NCI-H526 treated with DMSO at 0.1 percent for 48 hours (cell line): ENCODE data around the gene TMEM80.
"Not testable (repeated sequence)": the region's sequence is repeated elsewhere in the genome, so short reads cannot be mapped to it uniquely, and the experiment has no call there.

Experiments
- DNase-seq: peaks from one replicate; lab custom pipeline; 2025; lab: John Stamatoyannopoulos, UW

Gene TMEM80

GRCh38 chr11:721247-721740 is 25.7 kb downstream of the TMEM80 start:
- DNase-seq, result no peak

DNA sequence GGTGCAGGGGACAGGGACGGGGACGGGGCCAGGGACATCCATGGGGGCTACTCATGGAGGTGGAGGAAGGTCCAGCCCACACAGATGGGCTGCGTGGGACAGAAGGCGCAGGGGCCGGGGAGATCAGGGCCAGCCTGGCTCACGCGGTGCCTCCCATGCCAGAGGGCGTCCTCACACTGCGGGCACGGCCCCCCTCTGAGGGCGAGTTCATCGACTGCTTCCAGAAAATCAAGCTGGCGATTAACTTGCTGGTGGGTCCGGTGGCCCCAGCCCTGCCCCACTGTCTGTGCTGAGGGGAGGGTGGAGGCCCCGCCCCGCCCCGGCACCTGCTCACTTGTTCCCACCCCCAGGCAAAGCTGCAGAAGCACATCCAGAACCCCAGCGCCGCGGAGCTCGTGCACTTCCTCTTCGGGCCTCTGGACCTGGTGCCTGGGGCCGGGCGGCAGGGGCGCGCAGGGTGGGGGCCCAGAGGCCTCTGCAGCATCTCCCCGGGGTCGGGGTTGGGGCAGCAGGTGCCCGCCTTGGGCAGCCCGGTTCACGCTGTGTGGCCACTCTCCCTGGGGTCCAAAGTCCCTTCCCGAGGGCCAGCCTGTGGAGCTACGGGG is 26.2 kb downstream of the TMEM80 start:
- DNase-seq, result peak; percentile 64

- no peak for DNase-seq
Measured at GRCh38 chr11:722346-722811, 26.8 kb downstream of the TMEM80 start.

GRCh38 chr11:723120-723883 is 27.7 kb downstream of the TMEM80 start:
- peak; percentile 47 for DNase-seq

DNA sequence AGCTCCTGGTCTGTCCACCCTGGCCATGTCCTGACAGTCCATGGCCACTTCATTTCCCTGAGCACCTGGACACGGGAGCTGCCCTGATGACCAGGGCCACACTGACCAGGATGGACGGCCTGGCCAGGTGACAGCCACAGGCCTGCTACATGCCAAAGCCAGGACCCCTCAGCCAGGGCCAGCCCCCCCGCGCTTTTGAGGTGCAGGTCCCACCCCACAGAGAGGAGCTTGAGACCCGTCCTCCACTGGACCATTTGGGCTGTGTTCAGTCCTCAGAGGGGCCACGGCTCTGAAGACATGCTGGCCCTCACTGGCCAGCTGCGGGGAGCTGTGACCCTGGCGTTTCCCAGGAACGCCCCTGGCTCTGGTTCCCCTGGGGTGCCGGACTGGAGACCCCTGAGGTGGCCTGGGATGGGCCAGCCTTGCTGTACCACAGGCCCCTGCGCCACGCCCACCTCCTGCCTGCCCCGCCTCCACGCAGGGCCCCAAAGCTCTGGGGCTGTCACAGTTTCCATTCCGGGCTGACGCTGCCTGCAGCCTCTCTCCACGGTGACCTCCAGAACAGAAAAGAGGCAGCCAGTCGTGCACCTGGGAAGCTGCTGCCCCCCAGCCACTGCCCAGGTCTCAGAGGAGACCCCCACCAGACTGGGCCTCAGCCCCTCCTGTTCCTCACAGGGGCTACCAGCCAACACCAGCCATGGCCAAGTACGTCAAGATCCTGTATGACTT is 28.6 kb downstream of the TMEM80 start:
- DNase-seq, result no peak

GRCh38 chr11:724778-725386 is 29.3 kb downstream of the TMEM80 start:
- DNase-seq, result no peak

- no peak for DNase-seq
Measured at GRCh38 chr11:725624-726202, 30.1 kb downstream of the TMEM80 start.

DNA sequence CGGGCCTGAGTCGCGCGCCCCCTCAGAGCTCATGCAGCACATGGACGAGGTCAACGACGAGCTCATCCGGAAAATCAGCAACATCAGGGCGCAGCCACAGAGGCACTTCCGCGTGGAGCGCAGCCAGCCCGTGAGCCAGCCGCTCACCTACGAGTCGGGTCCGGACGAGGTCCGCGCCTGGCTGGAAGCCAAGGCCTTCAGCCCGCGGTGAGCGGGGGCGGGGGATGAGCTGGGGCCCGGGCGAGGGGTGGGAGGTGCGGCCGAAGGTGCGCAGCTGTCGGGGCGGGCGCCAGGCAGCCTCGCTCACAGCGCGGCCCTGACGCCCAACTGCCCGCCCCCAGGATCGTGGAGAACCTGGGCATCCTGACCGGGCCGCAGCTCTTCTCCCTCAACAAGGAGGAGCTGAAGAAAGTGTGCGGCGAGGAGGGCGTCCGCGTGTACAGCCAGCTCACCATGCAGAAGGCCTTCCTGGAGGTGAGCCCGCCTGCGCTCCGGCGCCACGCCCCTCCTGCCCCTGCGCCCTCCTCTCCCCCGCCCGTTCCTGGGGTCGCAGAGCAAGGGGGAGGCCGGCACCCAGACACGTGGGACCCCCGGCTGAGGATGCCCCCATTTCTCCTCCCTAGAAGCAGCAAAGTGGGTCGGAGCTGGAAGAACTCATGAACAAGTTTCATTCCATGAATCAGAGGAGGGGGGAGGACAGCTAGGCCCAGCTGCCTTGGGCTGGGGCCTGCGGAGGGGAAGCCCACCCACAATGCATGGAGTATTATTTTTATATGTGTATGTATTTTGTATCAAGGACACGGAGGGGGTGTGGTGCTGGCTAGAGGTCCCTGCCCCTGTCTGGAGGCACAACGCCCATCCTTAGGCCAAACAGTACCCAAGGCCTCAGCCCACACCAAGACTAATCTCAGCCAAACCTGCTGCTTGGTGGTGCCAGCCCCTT is 30.9 kb downstream of the TMEM80 start:
- DNase-seq, result peak; percentile 66

DNA sequence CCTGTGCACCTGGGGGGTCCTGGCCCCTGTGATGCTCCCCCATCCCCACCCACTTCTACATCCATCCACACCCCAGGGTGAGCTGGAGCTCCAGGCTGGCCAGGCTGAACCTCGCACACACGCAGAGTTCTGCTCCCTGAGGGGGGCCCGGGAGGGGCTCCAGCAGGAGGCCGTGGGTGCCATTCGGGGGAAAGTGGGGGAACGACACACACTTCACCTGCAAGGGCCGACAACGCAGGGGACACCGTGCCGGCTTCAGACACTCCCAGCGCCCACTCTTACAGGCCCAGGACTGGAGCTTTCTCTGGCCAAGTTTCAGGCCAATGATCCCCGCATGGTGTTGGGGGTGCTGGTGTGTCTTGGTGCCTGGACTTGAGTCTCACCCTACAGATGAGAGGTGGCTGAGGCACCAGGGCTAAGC is 31.7 kb downstream of the TMEM80 start:
- no peak for DNase-seq

- DNase-seq, result peak; percentile 50
Measured at GRCh38 chr11:727859-728748, 32.5 kb downstream of the TMEM80 start.

DNA sequence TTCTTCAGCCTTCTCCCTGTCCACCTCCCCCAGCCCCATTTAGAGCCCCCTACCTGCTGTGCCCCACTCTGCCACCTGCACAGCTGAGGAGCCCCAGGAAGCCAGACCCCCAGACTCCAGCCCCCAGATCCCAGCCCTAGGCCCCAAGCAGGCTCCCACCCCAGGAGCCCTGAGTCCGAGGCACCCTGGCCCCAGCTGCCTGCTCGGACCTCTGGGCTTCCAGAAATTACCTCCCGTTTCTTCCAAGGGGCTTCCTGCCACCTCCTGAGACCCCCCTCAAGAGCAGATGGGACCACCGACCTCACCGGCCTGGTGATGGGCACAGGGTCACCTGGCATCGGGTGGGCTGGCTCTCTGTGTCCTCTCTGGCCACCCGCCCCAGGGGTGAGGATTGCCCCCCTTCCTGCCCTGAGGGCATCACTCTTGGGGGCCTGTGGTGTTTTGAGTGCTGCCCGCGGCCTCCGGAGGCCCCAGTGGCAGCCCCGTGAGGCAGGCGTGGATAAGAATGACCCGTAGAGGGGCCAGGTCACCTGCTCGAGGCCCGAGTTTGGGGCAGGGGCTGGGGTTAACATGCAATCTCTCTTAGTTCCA is 33.4 kb downstream of the TMEM80 start:
- no peak for DNase-seq

DNA sequence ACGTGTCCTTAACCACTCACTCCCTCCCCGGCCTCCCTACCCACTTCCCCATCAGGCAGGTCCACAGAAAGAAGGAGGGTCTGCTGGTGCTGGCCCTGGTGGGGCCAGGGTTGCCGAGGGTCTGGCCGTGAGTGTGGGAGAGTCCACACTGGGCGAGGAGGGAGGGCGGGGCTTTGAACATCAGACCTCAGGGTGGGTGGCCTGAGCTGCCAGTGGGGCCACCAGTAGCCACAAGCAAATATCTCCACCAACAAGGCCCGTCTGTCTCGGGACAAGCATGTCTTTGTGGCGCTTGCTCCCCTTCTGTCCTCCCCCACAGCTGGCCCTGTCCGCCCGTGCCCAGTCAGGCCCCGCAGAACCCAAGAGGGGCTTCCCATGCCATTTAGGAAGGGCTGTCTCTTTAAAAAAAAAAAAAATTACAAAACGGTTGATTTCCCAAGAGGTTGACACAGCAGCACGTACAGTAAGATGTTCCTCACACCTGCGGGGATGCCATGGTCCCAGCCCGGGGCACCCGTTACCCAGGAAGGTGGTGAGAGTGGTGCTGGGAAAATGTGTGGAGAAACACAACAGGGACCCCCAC is 34.0 kb downstream of the TMEM80 start:
- DNase-seq, result no peak

DNA sequence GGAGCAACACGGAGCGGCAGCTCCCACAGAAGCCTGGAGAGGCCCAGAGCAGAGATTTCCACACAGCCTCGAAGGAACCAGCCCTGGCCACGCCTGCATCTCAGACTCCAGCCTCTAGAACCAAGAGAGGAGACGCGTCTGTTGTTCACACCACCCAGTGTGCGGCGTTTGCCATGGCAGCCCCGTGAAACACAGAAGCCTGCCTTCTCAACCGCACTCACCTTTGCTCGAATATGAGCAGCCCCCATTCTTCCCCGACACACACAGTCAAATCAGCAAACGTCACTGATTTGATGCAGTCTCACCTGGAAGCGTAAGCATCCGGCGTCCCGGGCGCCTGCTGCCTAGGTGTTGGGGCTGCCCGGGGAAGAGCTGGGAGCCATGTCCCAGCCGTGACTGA is 37.5 kb downstream of the TMEM80 start:
- no peak for DNase-seq

DNA sequence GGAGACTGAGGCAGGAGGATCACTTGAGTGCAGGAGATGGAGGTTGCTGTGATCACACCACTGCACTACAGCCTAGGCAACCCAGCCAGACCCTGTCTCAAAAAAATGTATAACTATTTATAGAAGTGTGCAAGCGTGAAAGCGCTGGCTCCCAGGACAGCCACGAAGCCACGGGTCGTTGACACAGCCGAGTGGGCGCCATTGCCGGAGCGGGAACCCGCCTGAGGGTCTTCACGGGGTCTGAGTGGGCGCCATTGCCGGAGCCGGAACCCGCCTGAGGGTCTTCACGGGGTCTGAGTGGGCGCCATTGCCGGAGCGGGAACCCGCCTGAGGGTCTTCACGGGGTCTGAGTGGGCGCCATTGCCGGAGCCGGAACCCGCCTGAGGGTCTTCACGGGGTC is 38.9 kb downstream of the TMEM80 start:
- DNase-seq, result not testable (repeated sequence)

GRCh38 chr11:737366-737765 is 41.8 kb downstream of the TMEM80 start:
- DNase-seq, result no peak

GRCh38 chr11:737899-738298 is 42.3 kb downstream of the TMEM80 start:
- not testable (repeated sequence) for DNase-seq

DNA sequence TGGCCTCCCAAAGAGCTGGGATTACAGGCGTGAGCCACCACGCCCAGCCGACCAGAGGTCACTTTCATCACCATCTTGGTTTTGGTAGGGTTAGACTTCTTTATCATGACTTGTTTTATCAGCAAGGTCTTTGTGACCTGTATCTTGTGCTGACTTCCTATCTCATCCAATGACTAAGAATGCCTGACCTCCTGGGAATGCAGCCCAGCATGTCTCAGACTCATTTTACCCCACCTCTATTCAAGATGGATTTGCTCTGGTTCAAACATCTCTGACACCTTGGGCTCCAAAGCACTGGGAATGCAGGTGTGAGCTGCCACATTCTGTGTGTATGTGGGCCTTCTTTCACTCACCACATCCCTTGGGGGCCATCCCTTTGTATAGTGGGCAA is 46.5 kb downstream of the TMEM80 start:
- DNase-seq, result no peak

DNA sequence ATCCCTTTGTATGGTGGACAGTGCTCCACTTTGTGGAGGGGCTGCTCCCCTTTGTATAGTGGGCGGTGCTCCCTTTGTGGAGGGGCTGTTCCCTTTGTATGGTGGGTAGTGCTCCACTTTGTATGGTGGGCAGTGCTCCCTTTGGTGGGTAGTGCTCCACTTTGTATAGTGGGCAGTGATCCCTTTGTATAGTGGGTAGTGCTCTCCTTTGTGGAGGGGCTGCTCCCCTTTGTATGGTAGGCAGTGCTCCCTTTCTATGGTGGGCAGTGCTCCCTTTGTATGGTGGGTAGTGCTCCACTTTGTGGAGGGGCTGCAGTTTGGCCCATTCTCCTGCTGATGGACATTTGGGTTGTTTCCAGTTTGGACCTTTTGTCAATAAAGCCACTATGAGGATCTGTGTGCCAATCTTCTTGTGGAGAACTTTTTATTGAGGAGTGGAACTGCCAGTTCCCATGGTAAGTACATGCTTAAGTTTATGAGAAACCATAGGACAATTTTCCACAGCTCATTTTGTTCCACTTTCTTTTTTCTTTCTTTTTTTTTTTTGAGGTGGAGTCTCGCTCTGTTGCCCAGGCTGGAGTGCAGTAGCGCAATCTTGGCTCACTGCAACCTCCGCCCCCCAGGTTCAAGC is 47.1 kb downstream of the TMEM80 start:
- DNase-seq, result no peak

DNA sequence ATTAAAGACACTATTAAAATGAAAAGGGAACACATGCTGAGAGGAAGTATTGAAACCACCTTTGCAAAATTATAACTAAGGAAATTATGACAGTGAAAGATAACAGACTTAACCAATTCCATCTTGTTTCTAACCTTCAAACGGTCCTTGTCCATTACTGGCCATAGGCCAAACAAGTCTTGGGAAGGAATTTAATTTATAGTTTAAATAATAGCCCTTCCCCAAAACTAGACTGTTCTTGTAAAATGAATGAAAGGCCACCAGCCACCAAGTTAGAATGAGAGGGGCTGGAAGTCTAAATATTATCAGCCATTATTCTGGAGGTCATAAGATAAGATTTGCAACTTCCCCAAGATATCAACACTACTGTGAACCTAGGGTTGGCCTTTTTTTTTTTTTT is 49.8 kb downstream of the TMEM80 start:
- no peak for DNase-seq
